Measurements from ENCODE around the gene LVRN.

Gene LVRN

DNA sequence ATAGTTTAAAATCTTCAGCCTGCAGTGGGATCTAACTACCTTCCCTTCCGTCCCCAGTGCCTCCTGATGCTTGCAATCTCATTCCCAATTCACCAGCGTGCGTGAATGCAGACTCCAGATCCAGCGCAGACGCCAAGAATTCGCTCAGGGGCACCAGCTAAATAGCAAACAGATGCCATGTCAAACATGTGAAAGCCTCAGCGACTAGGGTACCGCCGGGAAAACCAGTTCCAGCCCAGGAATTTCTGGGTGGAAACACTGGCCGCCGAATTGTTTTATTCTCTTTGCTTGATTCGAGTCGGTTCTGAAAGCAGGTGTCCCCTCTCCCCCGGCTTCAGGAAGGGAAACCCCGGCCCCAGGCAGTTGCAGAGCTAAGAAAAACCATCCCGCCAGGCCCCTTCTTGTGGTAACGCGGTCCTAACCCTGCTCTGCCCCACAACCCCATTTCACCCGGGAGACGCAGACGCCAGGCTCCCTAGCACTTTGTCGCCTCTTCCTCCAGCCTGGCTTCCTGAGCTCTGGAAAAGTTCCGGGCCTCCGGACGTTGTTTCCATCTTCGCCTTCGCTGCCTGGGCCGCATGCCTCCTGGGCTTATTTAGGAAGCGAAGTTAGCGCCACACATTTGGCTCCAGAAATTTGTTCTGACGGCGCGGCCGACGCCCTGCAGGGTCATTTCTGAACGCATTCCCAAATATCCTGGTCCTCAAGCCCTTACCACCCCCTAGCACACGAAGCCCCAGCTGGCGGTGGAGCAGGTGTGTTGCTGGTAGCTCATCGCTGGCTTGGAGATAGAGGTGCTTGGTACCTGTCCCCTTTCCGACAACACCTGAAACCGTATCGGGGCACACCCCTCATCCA, 665 bp upstream of the LVRN start:
- ATAC-seq = no peak

DNA sequence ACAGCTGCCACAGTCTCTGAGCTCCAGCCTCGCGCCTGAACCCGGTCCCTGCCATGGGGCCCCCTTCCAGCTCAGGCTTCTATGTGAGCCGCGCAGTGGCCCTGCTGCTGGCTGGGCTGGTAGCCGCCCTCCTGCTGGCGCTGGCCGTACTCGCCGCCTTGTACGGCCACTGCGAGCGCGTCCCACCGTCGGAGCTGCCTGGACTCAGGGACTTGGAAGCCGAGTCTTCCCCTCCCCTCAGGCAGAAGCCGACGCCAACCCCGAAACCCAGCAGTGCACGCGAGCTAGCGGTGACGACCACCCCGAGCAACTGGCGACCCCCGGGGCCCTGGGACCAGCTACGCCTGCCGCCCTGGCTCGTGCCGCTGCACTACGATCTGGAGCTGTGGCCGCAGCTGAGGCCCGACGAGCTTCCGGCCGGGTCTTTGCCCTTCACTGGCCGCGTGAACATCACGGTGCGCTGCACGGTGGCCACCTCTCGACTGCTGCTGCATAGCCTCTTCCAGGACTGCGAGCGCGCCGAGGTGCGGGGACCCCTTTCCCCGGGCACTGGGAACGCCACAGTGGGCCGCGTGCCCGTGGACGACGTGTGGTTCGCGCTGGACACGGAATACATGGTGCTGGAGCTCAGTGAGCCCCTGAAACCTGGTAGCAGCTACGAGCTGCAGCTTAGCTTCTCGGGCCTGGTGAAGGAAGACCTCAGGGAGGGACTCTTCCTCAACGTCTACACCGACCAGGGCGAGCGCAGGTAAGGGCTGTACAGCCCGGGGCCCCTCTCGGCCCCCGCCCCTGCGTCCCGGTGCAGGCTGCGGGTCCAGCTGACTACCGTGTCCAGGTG, 509 bp downstream of the LVRN start:
- ATAC-seq = no peak

DNA sequence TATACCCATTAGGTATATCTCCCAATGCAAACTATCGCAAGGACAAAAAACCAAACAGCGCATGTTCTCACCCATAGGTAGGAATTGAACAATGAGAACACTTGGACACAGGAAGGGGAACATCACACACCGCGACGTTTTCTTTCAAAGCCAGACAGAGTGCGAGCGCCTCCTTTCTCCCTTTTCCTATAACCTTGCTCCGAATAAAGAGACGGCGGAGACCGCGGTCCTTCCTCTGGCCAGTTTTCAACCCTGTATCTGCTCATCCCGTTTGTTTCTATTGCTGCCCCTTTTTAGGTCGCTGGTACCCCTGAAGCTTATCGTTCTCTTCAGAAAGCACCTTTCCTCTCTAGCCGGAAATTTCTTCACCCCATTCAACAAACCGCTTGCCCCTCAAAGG, 1.3 kb downstream of the LVRN start:
- ATAC-seq = no peak

DNA sequence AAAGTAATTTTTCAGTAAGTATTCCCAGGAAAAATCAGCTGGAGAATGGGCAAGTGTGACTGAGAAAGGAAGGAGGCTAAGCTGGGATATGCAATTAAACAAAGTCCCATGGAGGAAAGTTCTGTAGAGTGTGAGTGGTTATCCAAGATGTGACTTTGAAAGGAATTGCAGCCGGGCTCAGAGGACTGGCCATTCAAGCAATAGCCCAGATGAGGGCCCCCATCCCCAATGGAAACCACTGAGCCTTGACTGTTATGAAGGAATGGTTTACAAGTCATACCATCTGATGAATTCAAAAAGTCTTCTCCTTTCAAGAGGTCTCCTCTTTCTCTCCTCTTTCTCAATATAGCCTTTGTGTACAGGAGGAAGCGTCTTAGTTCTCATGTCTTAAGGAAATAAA, 6.5 kb downstream of the LVRN start:
- no peak for ATAC-seq

GRCh38 chr5:115977096-115977495, 14.8 kb downstream of the LVRN start:
- ATAC-seq = no peak

- ATAC-seq = no peak
Observed at GRCh38 chr5:115977988-115978387, 15.7 kb downstream of the LVRN start.

GRCh38 chr5:115978779-115979178, 16.5 kb downstream of the LVRN start:
- no peak for ATAC-seq

GRCh38 chr5:115979201-115980041, 17.1 kb downstream of the LVRN start:
- no peak for ATAC-seq

DNA sequence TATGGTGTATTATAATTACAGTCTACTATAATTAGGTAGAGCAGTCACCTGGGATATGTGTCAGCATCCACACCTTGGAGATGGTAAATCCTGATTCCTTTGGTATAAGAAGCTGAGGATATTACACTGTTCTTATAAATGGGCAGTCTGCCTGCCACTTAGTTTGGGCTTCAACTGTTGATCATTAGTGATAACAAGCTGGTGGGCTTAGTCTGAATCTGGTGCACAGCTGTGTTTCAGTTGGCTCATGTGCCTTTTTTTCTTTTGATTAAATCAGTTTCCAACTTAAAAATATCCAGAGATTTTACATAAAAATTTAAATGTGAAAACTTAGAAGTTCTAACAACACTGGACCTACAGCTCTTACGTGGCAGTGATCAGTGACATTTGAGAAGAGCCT, 21.2 kb downstream of the LVRN start:
- ATAC-seq = no peak

DNA sequence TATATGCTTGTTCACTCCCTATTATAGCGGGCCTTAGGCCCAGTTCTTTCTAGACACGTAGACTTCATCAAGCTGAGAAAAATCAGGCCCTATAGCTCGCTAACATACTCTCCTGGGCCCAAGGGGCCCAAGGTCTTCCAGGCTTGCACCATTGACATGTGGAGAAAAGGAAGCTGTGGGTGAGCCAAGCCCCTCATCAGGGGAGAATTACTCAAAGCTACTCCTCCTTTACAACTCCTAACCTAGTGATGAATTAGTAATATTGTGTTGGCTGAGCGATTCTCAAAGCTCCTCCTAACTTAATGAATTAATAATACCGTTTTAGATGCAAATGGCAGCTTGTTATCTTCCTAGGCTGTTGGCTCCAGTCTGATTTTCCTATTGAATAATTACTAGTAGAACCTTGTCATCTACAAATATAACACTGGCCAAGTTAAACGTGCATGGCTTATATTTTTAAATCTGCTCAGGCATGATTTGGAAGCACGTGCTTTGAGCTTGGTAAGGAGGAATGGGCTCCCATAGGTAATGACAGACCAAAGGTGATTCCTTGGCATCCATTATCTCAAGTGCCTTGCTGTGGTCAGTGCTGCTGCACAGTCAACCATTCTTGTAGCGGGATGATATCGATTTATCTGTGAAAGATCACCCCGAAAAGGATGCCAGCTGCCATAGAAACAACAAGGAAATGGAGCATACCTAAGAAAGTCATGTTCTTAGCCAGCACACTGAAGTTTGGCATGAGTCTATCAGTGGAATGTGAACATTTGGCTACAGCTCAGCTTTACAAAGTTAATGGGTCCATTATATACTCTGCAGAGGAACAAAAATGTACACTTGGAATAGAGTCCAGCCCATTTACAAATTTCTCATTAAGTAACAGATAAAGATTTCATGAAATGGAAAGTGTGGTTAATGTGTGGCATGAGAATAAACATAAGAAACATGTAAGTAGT, 23.8 kb downstream of the LVRN start:
- no peak for ATAC-seq

GRCh38 chr5:115988002-115988401, 25.7 kb downstream of the LVRN start:
- no peak for ATAC-seq

- ATAC-seq = no peak
Observed at GRCh38 chr5:115992848-115993350, 30.6 kb downstream of the LVRN start.

- ATAC-seq = no peak
Observed at GRCh38 chr5:115995351-115995750, 33.1 kb downstream of the LVRN start.

GRCh38 chr5:116002116-116002906, 40.0 kb downstream of the LVRN start:
- no peak for ATAC-seq

DNA sequence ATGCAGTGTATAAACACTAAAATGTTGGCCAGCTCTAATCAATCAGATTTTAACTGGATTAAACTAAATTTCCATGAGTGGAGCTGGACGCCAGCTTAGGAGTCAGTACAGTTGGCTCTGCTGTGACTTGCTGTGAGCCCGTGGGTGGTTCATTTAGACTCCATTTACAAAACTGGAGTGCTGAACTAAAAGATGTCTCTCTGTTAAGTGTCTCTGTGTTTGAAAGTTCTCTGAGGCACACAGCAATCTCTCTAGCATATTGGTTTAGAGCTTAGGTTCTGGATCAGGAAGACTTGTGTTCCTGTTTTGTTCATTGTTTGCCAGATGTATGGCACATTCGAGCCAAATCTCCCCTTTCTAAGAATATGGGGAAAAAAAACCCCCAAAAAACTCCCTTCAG, 42.0 kb downstream of the LVRN start:
- ATAC-seq = no peak

DNA sequence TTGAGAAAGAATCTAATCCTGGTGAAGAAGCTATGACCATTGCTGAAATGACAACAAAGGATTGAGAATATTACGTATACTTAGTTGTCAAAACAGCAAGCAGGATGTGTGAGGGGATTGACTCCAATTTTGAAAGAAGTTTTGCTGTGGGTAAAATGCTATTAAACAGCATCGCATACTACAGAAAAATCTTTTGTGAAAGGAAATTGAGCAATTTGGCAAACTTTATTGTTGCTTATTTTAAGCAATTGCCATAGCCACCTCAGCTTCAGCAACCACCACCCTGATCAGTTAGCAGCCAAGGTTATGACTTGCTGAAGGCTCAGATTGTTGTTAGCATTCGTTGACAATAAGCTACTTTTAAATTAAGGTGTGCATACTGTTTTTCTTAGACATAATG, 47.5 kb downstream of the LVRN start:
- ATAC-seq = no peak

DNA sequence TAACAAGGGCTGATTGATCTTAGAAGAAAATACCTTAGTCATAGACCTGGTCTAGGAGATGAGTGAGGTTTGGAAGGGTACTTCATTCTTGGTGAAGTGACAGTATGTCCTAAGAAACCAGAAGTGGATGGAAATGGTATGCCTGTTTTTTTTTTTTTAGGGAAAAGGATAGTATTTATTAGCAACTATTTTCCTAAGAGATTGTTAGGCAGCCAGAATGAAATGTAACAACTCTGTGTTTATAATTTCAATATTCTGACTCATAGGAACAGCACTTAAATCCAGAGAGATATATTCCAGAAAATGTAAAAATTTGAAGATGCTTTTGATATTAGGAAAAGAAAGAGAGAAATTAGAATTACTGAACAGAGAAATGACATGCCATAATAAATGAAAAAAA, 48.8 kb downstream of the LVRN start:
- no peak for ATAC-seq

DNA sequence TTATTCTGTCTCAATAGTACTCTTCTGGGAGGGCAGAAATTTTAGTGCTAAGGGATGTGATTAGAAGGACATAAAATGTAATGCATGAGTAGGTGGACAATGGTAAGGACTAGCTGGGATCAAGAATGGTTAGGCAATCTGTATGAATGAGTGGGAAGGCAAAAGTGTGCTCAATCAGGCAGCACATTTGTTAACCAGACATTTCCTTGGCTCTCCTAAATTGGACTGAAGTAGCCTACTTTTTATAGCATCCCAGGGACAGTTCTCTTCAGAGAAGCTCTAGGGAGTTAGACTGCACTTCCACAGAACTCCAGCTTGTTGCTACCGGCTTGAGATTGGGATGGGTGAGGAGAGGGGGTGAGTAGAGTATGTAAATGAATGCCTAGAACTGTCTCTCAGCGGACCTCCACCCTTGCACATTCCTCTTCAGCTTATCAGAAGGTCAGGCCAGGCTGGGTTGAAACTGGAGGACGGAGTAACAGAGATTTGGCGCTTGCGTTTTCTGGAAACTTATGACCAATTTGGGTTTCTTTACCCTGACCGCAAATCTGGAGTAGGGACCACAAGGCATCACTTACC, 51.0 kb downstream of the LVRN start:
- no peak for ATAC-seq

- no peak for ATAC-seq
Observed at GRCh38 chr5:116013936-116014335, 51.7 kb downstream of the LVRN start.

- ATAC-seq = no peak
Observed at GRCh38 chr5:116023619-116024018, 61.3 kb downstream of the LVRN start.

Measured in activated CD4-positive, CD25-positive, alpha-beta regulatory T cell treated with anti-CD3 and anti-CD28 coated beads, Interleukin-2, amount 50 U/mL, for 24 hours (primary cell).